Measurements from ENCODE around the gene CHST8.

DNA sequence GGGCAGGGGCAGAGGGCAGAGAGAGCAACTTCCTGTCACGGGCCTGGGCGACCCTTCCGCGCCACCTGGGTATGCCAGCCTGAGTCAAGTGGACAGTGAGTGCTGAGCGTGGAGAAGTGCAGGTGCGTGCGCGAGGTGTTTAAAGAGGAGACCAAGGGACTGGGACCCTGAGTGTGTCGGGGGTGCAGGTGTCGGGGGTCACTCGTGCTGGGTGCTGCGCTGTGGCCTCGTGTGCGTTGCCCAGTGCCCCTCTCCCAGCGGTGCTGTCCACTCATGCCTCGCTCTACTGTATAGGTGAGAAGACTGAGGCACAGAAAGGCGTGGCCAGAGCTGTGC lies 156.0 kb downstream of the CHST8 start:
- TF ChIP-seq, protein P1, sequence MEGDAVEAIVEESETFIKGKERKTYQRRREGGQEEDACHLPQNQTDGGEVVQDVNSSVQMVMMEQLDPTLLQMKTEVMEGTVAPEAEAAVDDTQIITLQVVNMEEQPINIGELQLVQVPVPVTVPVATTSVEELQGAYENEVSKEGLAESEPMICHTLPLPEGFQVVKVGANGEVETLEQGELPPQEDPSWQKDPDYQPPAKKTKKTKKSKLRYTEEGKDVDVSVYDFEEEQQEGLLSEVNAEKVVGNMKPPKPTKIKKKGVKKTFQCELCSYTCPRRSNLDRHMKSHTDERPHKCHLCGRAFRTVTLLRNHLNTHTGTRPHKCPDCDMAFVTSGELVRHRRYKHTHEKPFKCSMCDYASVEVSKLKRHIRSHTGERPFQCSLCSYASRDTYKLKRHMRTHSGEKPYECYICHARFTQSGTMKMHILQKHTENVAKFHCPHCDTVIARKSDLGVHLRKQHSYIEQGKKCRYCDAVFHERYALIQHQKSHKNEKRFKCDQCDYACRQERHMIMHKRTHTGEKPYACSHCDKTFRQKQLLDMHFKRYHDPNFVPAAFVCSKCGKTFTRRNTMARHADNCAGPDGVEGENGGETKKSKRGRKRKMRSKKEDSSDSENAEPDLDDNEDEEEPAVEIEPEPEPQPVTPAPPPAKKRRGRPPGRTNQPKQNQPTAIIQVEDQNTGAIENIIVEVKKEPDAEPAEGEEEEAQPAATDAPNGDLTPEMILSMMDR (conservative IDR thresholded peaks at IDR 0.05; ENCODE audit: low read length), result no peak
- TF ChIP-seq EZH2phosphoT487 (IDR thresholded peaks at IDR 0.05; ENCODE audit: borderline replicate concordance), result no peak

All from Loucy (cell line).